GM06990 (cell line): ENCODE results near the gene USPL1.

ENCODE experiments used
- DNase-seq: peaks from one replicate; pipeline ENCODE4 v3.0.0-alpha.2; 2011; ENCODE audit not compliant: insufficient read length; ENCODE audit errors: extremely low read depth
- H3K27me3 ChIP-seq: replicated peaks from 2 replicates; pipeline ENCODE4 v1.6.0; 2011; ENCODE audit warnings: low read length; ENCODE audit not compliant: control insufficient read depth, insufficient read depth
- H3K36me3 ChIP-seq: 2 replicates; pipeline ENCODE4 v1.5.1; 2011; ENCODE audit warnings: low read length; ENCODE audit not compliant: control insufficient read depth, insufficient read depth
- H3K4me3 ChIP-seq: replicated peaks from 2 replicates; pipeline ENCODE4 v1.5.1; 2011; ENCODE audit warnings: low read depth, mild to moderate bottlenecking, control low read depth, low read length
- TF ChIP-seq, protein P1 (sequence below): IDR thresholded peaks from 2 replicates; pipeline ENCODE4 v1.5.1; 2011; ENCODE audit warnings: low read length, control low read depth, mild to moderate bottlenecking, inconsistent platforms; ENCODE audit not compliant: insufficient read depth, poor library complexity, severe bottlenecking

The USPL1 gene

GRCh38 chr13:30665638-30666037 lies 47.9 kb downstream of the USPL1 start:
- TF ChIP-seq, protein P1, sequence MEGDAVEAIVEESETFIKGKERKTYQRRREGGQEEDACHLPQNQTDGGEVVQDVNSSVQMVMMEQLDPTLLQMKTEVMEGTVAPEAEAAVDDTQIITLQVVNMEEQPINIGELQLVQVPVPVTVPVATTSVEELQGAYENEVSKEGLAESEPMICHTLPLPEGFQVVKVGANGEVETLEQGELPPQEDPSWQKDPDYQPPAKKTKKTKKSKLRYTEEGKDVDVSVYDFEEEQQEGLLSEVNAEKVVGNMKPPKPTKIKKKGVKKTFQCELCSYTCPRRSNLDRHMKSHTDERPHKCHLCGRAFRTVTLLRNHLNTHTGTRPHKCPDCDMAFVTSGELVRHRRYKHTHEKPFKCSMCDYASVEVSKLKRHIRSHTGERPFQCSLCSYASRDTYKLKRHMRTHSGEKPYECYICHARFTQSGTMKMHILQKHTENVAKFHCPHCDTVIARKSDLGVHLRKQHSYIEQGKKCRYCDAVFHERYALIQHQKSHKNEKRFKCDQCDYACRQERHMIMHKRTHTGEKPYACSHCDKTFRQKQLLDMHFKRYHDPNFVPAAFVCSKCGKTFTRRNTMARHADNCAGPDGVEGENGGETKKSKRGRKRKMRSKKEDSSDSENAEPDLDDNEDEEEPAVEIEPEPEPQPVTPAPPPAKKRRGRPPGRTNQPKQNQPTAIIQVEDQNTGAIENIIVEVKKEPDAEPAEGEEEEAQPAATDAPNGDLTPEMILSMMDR, result no peak
- H3K27me3 ChIP-seq, result no peaks in the 10 kb centered on the region
- H3K36me3 ChIP-seq, result no peaks in the 10 kb centered on the region
- no peak overlapping the region for H3K4me3 ChIP-seq
- no peak for DNase-seq

DNA sequence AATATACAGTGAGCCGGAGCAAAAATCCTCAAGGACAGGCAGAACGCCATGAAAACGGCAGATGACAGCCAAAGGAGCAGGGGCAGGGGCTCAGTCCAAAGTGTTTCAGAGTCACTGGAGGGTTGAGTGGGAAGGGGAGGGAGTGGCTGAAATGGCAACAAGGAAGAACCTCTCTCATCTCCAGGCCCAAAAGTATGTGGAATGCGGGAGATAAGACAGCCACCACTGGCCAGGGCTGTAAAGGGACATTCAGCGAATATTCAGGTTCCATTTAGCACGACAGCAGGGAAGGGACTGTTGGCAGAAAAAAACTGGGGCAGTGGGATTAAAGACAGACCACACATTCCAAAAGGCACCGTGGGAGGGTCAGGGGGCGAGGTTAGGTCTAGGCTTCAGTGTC lies 48.4 kb downstream of the USPL1 start:
- no peak for DNase-seq
- TF ChIP-seq, protein P1, result no peak
- Histone ChIP-seq H3K36me3 (no peaks in the 10 kb centered on the region), H3K4me3 (no peak overlapping the region), H3K27me3 (no peaks in the 10 kb centered on the region)

DNA sequence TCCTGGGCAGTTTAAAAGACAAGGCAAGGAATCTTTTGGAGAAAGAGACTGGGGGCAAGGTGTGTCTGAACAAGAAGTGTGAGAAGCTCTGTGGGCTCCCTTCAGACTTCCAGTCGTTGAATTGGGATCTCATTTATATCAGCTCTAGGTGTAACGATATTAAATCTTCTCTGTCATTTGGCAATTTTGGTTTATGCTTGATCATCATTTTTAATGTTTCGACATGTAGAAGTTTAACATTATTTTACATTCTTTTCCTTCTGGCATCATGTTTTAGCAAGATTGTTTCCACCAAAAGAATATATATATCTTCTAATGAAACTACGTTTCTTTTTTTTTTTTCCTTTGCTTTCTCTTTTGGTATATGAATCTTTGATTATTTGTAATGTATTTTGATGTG lies 49.3 kb downstream of the USPL1 start:
- Histone ChIP-seq H3K4me3 (no peak overlapping the region), H3K27me3 (no peaks in the 10 kb centered on the region), H3K36me3 (no peaks in the 10 kb centered on the region)
- TF ChIP-seq, protein P1, result no peak
- no peak for DNase-seq

- Histone ChIP-seq H3K27me3 (no peaks in the 10 kb centered on the region), H3K36me3 (no peaks in the 10 kb centered on the region), H3K4me3 (no peak overlapping the region)
- DNase-seq, result no peak
- TF ChIP-seq, protein P1, result no peak
These were observed 50.6 kb downstream of the USPL1 start for GRCh38 chr13:30668312-30668711.

- no peak for DNase-seq
- Histone ChIP-seq H3K36me3 (no peaks in the 10 kb centered on the region), H3K4me3 (no peak overlapping the region), H3K27me3 (no peaks in the 10 kb centered on the region)
- TF ChIP-seq, protein P1, result no peak
These were observed 53.6 kb downstream of the USPL1 start for GRCh38 chr13:30671271-30671815.
